ENCODE measurements around the gene HDAC11.
A peak's percentile ranks its signal among the peaks of the same experiment; 100 is the strongest.

DNA sequence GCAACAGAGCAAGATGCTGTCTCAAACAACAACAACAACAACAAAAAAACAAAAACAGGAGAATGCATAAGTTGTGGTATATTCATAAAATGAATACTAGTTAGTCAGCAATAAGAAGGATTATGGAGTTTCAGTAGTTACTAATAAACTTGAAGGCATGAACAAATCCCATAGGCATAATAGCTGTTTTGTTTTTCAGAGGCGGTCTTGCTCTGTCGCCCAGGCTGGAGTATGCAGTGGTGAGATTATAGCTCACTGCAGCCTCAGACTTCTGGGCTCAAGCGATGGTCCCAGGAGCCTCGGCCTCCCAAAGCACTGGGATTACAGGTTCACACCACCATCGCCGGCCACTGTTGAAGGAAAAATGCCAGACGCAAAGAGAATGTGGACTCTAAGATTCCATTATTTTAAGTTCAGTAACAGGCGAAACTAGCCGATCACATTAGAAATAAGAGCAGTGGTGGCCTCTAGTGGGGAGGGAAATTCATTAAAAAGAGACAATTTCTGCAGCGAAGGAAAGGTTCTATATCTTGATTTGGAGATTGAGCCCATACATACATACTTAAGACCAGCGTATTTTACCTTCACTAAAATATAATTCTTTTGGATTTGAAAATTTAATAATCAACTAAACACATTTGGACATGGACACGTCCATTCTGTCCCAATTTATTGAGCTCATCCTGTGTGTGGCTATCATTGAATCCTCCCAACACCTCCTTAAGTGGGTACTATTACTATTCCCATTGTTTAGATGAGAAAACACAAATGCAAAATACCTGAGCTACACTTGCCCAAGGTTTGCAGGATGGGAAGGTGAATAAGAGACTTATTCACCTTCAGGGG, 27.4 kb upstream of the HDAC11 start:
- TF ChIP-seq, protein P1, sequence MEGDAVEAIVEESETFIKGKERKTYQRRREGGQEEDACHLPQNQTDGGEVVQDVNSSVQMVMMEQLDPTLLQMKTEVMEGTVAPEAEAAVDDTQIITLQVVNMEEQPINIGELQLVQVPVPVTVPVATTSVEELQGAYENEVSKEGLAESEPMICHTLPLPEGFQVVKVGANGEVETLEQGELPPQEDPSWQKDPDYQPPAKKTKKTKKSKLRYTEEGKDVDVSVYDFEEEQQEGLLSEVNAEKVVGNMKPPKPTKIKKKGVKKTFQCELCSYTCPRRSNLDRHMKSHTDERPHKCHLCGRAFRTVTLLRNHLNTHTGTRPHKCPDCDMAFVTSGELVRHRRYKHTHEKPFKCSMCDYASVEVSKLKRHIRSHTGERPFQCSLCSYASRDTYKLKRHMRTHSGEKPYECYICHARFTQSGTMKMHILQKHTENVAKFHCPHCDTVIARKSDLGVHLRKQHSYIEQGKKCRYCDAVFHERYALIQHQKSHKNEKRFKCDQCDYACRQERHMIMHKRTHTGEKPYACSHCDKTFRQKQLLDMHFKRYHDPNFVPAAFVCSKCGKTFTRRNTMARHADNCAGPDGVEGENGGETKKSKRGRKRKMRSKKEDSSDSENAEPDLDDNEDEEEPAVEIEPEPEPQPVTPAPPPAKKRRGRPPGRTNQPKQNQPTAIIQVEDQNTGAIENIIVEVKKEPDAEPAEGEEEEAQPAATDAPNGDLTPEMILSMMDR (IDR thresholded peaks at IDR 0.05), result peak in 1 of 3 donors; percentile 10
- no peak for TF ChIP-seq POLR2A (IDR thresholded peaks at IDR 0.05)
